Measurements from ENCODE around the gene STX1A.

Gene STX1A

GRCh38 chr7:73718905-73719805, at the start of gene STX1A:
Gene STX1A, minus strand, starts transcription at chr7:73719669. Its CDS starts 38 bp downstream, at chr7:73719631.
- DNase-seq: peak; percentile 64

- peak; percentile 7 for DNase-seq
Measured at GRCh38 chr7:73768641-73769480, 49.4 kb upstream of the STX1A start.

- DNase-seq: no peak
Measured at GRCh38 chr7:73766556-73767229, 47.2 kb upstream of the STX1A start.

GRCh38 chr7:73762659-73762999, 43.2 kb upstream of the STX1A start:
- DNase-seq: no peak

GRCh38 chr7:73761854-73762658, 42.6 kb upstream of the STX1A start:
- no peak for DNase-seq

GRCh38 chr7:73758581-73759138, 39.2 kb upstream of the STX1A start:
- no peak for DNase-seq

GRCh38 chr7:73749931-73750776, 30.7 kb upstream of the STX1A start:
- no peak for DNase-seq

GRCh38 chr7:73746378-73746777, 26.9 kb upstream of the STX1A start:
- no peak for DNase-seq

- peak; percentile 98 for DNase-seq
Measured at GRCh38 chr7:73742753-73743641, 23.5 kb upstream of the STX1A start.

GRCh38 chr7:73742338-73742752, 22.9 kb upstream of the STX1A start:
- DNase-seq: peak; percentile 46

- DNase-seq: peak; percentile 76
Measured at GRCh38 chr7:73741600-73741999, 22.1 kb upstream of the STX1A start.

GRCh38 chr7:73740771-73741170, 21.3 kb upstream of the STX1A start:
- DNase-seq: no peak

- no peak for DNase-seq
Measured at GRCh38 chr7:73740212-73740611, 20.7 kb upstream of the STX1A start.

- DNase-seq: no peak
Measured at GRCh38 chr7:73739387-73739767, 19.9 kb upstream of the STX1A start.

- DNase-seq: peak; percentile 95
Measured at GRCh38 chr7:73738612-73739386, 19.3 kb upstream of the STX1A start, which contains the start of gene ABHD11. Gene ABHD11, minus strand, starts transcription at chr7:73738802. Its CDS starts 32 bp downstream, at chr7:73738770.

- DNase-seq: peak; percentile 49
Measured at GRCh38 chr7:73738220-73738611, 18.7 kb upstream of the STX1A start.

GRCh38 chr7:73737491-73738219, 18.2 kb upstream of the STX1A start:
- DNase-seq: no peak

- DNase-seq: no peak
Measured at GRCh38 chr7:73736885-73737284, 17.4 kb upstream of the STX1A start.
